GM19351 (cell line): ENCODE data around the gene UCHL3.
"Not testable (repeated sequence)": the region's sequence is repeated elsewhere in the genome, so short reads cannot be mapped to it uniquely, and the experiment has no call there.

Experiments
- ATAC-seq: cut with Tn5 transposase; IDR thresholded peaks from one replicate; pipeline ENCODE4 v1.9.1; 2021; ENCODE audit warnings: mild to moderate bottlenecking, moderate library complexity; ENCODE audit not compliant: unreplicated experiment

The UCHL3 gene

DNA sequence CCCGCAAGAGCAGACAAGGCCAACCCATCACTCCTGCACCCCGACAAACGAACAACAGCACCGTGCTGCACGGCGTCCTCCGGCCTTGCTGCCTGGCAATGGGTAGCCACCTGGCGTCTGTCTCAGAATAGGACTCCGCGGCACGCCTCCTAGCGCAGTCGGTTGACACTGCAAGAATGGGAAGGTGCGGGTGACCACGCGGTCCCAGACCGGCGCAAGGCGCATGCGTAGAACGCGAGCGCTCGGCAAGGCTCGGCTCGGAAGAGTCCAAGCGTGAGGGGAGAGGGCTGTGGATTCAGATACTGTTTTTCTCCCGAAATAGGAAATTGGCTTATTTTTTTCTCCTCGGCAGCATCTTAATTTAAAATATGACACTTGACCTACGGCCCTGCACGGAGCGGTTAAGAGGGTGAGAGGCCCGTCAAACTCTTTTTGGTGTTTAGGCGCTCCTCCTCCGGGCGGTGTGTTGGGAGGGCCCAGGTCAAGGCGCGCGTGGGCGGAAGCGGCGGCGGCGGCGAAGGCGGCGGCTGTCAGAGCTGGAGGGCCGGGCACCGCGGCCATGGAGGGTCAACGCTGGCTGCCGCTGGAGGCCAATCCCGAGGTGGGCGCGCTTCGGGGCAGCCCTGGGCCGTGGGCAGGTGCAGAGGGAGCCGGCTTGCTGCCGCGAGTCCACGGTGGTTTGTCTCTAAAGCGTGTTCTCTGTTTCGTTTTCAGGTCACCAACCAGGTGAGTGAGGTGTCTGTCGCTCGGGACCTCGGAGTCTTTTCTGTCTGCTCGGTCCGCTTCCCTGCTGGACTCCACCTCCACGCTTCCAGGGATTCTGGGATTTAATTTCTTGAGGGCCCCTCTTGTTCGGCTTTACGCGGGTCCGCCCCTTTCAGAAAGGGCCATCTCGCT lies at the start of gene UCHL3:
TSS of gene UCHL3 (plus strand) at position 530 of the 897 bp plus-strand sequence. CDS start at position 560, 30 bp downstream.
- peak; percentile 96 for ATAC-seq

DNA sequence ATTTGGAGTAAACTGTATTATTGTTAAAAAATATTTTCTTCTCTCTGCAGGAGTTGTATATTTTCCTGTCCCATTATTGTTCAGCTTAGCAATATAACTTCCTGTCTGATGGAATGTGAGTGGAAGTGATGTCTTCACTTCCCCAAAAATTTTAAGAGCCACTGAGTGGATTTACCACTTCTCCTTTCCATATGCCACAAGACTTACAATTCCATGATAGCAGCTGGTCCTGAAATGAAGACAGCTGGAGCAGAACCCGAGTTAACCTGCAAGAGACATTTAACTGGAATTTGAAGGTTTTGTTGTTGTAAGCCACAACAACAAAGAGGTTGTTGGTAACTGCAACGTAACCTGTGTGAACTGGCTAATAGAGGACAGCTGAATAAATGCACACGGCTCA lies 44.3 kb upstream of the UCHL3 start:
- ATAC-seq = no peak

DNA sequence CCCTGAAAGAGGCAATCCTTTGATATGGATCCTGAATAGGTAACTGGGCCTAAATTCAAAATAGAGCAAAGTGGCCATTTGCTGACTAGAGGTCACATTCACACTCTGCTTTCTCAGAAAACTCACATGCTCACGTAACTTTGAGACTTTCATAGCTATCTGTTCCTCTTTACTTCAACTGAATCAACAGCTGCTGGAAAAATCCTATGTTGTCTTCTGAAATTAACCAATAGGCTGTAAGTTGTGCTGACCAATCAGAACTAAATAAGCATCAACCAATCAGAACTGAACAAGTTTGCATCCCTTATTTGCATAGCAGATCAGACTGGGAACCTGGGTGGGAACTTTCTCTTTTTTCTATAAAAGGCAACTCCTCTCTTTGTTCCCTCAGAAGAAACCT lies 43.6 kb upstream of the UCHL3 start:
- no peak for ATAC-seq

DNA sequence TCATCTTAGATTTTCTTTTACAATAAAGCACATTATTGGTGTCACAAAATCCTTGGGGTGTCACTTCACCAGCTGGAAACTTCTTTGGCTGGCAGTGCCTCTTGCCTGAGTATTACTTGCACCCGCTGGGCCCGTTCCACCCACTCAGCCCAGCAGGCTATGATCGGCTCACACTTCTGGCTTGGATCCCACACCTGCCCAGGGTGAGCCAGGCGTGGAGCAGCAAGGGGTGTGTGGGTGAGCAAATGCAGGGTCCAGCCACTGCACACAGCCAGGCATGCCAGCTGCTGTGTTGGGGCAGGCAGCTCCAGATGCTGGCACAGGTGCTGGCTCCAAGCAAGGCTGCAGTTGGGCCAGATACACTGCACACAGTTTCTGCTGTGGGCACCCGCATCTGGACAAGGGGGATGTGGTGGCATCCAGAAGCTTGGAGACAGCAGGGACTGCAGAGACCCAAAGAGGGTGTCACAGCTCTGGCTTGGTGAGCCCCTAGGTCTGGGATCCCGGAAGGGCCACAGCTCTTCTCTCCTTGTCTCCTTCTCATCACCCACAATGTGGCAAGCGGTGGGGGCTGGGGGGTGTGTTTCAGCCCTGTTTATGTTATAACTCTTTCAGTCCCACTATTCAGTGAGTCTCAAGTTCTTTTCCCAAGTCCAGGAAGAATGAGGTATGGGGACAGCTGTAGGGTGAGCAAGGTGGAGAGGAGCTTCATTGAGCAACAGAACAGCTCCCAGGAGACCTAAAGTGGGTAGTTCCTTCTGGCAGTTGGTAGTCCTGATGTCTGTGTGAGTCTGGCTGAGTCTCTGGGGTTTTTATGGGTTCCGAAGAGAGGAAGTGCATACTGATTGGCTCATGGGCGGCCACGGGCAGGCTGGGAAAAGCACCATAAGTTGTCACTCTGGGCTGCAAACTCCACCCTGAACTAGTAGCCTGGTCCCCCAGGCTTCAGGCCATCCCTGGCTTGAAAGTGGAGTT lies 42.3 kb upstream of the UCHL3 start:
- peak; percentile 37 for ATAC-seq

DNA sequence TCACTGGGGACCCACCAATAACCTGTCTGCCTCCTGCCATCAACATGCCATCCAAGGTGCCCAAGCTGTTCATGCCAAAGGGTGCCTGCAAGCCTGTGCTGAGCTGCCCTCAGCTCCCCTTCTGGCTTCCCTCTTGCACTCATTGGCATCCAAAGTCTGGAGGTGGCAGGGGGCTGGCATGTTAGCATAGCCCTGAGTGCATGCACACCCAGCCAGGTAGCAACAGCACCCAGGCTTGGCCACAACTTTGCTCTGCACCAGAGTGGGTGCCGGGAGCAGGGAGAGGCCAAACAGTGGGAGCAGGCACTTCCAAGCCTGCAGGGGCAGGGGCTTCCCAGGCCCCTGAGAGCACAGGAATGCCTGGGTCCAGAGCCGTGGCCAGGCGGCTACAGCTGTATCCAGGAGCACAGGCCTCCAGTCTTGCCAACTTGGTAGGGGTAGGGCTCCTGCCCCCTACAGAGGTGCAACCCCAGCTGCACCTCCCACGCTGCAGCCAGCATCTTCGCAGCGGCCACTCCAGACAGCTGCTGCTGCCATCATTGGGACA lies 41.5 kb upstream of the UCHL3 start:
- no peak for ATAC-seq

DNA sequence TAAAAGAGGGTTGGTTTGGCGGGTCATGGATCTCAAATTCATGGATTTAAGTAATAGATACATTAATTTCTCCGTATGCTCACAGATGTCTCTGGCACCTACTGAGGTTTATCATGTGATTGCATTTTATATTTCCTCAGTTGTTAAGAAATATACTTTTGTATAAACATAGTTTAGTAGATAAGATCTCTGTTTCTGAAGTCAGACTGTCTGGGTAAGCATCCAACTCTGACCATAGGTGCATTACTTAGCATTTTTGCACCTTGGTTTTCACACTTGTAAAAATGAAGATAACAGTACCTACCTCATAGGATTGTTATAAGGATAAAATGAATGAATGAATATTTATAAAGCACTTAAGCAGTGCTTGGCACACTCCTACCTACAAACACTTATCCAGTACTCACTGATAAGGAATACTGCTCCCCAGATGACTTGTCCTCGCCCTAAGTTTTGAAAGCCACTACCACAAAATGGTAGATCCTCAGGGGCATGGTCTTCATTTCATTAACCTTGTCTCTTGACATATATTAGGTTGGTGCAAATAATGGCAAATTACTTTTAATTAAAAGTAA lies 38.5 kb upstream of the UCHL3 start:
- ATAC-seq = no peak

DNA sequence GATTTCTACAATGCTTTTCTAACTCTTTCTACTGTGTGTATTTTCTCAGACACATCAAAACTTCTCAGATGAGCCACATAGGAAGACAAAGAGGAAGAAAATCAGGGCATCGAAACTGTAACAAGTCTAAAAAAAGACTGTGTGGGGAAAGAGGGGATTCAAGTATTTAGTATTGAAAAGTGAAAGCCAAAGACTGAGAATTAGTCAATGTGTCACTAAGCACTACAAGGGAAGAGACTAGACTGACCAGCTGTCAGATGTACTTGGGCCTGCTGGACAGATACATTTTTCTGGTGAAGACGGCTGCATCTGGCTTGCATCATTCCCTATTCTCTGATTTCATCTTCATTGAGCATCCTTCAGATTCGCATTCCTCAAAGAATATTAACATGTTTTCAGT lies 37.3 kb upstream of the UCHL3 start:
- ATAC-seq = peak; percentile 83

DNA sequence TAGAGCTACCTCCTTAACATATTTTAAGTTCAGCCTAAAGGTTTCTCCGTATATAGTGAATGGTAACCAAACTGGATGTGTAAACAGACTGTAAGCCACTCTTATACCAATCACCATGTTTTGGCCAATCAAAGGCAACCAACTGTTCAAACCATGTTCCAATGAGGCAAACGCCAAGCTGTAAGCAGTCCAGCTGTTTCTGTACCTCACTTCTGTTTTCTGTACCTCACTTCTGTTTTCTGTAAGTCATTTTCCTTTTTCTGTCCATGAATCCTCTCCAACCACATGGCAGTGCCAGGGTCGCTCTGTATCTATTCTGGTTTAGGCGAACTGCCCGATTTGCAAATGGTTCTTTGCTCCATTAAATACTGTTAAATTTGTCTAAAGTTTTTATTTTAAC lies 36.3 kb upstream of the UCHL3 start:
- ATAC-seq = no peak

DNA sequence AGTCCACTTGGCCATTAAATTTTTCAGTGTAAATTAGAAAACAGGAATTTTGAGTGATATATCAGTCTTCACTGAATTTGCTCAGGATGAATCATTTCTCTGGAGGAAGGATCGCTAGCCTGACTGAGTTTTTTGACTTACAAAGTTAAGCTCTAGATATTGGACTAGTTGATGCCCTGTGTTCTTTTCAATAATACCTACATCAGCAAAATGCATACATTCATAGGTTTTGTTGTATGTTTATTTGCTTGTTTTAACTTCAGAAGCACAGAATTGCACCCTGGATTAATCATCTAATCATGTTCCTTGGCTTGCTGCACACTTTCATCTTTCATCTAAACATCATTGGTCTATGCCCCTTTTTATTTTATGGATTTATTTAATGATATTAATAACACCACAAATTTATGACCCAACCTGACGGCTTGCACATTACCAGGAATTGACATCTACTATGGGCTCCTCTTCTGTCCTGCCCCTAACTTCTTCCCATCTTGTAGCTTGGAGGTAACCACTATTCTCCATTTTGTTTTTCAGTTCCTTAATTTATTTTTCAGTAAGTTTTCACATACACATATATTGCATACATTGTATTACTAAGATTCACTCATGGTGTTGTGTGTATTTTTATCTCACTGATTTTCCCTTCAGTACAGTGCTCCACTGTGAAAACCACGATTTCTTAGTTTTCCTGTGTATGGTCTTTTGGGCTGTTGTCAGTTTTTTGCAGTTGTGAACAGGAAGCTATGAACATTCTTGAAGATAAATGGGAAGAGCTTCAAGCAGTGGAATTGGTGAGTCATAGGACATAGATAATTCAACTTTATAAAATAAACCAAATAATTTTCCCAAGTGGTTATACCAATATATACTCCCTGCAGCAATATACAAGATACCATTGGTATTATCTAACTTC lies 35.3 kb upstream of the UCHL3 start:
- peak; percentile 40 for ATAC-seq

DNA sequence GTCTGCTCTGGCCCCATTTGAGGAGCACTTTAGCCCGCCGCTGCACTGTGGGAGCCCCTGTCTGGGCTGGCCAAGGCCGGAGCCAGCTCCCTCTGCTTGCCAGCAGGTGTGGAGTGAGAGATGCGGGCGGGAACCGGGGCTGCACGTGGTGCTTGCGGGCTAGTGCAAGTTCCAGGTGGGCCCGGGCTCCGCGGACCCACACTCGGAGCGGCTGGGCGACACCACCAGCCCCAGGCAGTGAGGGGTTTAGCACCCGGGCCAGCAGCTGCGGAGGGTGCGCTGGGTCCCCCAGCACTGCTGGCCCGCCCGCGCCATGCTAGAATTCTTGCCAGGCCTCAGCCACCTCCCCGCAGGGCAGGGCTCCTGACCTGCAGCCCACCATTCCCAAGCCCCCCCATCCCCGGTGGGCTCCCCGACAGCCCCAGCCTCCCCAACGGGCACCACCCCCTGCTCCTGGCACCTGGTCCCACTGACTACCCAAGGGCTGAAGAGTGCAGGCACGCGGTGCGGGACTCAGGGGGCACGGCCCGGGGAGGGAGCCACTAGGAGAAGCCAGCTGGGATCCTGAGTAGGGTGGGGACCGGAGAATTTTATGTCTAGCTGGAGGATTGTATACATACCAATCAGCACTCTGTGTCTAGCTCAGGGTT lies 31.0 kb upstream of the UCHL3 start:
- ATAC-seq = no peak

DNA sequence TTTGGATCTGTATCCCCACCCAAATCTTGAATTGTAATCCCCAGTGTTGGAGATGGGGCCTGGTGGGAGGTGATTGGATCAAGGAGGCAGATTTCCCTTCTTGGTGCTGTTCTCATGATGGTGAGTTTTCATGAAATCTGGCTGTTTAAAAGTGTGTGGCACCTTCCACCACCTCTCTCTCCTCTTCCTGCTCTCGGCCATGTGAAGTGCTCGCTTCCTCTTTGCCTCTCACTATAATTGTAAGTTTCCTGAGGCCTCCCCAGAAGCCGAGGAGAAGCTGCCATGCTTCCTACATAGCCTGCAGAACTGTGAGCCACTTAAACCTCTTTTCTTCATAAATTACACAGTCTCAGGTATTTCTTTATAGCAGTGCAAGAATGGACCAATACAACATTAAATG lies 27.6 kb upstream of the UCHL3 start:
- ATAC-seq = peak; percentile 51

DNA sequence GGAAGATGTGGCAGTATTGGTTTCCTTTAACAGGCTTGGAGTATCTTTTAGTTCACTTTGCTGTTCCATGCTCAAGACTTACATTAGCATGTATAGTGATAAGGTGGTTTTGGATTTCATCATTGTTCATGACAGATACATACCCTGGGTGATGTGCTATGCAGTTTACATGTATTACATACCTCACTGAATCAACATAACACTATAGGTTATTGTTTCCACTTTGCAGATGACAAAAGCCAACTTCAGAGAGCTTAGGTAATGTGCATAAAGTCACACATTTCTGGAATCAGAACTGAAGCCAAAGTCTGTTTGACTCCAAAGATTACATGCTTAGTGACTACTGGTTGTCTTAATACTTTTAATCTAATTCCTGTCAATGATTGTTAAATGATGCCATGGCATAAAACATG lies 19.0 kb upstream of the UCHL3 start:
- ATAC-seq = no peak

DNA sequence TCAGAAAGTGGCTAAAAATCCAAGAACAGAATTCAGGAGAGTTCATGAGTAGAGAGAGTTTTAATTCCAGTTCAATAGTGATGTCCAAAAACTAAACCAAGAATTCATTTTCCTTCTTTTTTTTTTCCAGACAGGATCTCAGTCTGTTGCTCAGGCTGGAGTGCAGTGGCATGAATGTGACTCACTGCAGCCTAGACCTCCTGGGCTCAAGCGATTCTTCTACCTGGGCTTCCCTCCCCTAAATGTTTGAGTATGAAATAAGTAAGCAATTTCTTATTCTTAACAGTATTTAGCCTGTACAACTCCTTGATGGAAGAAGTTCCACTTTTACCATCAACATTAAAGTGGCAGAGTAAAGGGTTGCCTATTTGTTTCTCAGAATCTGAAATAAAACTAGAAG lies 15.7 kb upstream of the UCHL3 start:
- no peak for ATAC-seq

DNA sequence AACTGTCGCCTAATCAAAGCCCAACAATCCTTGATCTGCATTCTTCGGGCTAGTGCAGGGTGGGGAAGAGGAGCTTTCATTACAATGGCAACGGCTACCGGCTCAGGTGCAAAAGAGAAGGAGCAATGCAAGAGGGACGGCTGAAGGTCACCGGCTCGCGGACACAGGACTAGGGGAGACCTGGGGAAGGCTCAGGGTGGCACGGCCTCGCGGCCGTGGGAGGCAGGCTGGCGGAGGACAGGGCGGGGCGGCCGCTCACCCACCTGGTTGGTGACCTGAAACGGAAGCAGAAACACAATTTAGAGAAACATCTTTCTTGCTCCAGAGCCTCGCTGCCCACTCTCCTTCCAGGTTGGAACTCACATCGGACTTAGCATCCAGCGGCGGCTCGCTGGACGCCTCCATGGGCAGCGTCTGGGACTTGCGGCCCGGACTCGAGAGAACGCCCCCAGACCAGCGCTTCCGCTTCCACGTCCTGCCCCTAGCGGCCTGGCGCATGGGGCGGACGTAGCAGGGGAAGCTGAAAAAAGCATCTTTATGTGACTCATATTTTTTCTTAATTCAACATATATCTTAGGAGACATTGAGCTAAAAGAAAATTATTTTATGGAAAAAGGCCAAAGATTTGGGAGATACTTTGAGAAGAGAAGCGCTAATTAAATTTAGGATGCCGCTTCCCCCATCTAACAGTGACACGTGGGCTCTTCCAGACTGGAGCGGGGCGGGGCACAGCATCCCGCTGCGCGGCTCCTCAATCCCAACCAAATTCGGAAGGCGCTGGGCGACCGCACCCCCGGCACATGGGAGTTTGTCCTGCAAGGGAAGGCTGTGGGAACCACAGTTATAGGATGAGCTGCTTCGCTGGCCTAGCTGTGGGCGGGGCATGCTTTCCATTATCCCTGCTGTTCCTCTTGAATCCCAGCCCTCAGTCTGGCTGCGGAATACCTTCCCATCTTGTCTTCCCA lies 11.9 kb upstream of the UCHL3 start, which contains the start of gene COMMD6:
TSS of gene COMMD6 (minus strand) at position 441 of the 965 bp plus-strand sequence. CDS start at position 405, 36 bp downstream.
- ATAC-seq = peak; percentile 91

DNA sequence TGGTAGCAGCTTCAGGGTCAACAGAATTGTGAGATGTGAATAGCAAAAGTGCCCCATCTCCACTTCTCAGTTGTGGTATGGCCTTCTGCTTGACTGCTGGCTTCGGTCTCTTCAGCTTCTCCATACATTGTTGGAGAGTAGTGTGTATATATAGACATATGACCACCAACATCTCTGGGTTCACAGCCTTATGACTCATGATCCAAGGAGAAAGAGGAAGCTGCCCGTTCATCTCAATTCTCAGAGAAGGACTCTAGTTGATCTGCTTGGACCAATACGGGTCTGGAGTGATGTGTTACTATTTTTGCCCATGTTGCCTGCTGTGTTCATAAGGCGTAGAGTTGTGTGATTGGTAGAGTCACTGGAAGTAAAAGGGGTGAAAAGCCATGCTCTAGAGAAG lies 8.3 kb upstream of the UCHL3 start:
- ATAC-seq = peak; percentile 29

DNA sequence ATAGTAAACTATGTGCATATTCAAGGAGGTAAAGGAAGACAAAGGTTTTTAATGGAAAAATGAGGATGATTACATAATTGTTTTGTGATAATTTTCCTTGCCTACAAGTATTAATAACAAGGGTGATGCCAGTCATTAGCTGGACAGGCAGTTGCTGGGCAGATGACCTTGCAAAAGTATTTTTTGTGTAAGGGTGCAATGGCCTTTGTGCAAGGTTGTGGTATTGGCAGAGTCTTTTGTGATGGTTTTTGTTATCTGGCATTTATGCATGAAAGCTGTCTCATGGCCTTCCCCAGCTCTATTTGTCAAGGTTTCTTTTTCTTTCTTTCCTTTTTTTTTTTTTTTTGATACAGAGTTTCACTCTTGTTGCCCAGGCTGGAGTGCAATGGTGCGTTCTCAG lies 7.6 kb upstream of the UCHL3 start:
- no peak for ATAC-seq

DNA sequence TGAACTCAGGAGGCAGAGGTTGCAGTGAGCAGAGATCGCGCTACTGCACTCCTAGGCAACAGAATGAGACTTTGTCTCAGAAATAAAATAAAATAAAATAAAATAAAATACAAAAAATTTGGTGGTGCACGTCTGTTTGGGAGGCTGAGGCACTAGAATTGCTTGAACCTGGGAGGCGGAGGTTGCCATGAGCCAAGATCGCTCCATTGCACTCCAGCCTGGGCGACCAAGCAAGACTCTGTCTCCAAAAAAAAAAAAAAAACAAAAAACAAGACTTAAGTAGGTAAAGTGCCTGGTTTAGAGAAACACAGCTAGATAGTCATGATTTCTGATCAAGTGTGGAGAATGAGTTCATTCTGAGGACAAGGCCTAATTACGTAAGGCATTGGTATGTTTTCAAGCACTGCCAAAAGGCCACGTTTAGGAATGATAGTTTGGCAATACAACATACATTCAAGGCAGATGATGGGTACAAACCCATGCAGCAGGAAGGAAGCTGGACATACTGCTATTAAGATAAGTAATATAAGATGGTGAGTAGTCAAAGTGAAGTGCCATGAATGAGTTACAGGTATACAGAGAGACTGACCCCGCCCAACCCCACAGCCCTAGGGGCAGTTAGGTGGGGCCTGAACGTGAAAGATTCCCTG lies 4.8 kb upstream of the UCHL3 start:
- no peak for ATAC-seq

DNA sequence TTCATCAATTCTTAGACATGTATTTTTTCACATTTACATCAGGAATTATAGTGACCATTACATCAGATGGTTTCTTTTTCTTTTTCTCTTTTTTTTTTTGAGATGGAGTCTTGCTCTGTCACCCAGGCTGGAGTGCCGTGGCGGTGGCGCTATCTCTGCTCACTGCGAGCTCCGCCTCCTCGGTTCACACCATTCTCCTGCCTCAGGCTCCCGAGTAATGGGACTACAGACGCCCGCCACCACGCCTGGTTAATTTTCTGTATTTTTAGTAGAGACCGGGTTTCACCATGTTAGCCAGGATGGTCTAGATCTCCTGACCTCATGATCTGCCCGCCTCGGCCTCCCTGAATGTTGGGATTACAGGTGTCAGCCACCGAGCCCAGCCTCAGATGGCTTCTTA lies 4.2 kb upstream of the UCHL3 start:
- not testable (repeated sequence) for ATAC-seq
